HG02970 (cell line): Measurements from ENCODE around the gene ZKSCAN1.

Experiments
- ATAC-seq: cut with Tn5 transposase; IDR thresholded peaks from one replicate; pipeline ENCODE4 v1.9.1; 2021; ENCODE audit warnings: mild to moderate bottlenecking, moderate library complexity, moderate number of reproducible peaks; ENCODE audit not compliant: unreplicated experiment, low FRiP score

Gene ZKSCAN1

DNA sequence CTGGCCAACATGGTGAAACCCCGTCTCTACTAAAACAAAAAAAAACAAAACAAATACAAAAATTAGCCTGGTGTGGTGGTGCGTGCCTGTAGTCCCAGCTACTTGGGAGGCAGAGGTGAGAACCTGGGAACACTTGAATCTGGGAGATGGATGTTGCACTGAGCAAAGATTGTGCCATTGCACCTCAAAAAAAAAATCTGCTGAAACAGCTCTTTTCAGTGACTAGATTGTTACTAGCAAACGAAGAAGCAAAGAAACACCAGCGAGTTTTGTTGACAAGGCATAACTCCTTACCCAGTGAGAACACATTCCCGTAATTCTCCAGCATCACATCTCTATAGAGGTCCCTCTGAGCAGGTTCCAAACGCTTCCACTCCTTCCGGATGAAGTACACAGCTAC, 59.4 kb downstream of the ZKSCAN1 start:
- no peak for ATAC-seq

DNA sequence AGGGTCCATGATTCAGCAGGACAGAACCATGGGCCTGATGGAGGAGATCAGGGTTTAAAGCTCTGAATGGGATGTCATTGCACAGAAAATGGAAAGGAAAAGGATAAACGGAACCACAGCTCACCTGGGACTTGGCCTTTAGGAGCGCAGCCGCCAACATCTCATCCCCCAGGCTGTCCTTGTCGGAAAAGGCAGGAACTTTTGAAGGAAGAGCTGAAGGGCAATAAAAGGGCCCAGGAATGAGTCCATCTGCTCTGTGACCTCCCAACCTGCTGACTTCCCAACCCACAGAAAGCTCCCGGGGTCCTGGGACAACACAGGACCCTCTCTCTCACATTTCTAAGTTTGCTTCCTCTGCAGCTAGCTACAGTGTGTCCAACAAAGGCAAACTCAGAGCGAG, 60.0 kb downstream of the ZKSCAN1 start:
- ATAC-seq: no peak

GRCh38 chr7:100077205-100077604, 61.8 kb downstream of the ZKSCAN1 start:
- ATAC-seq: no peak

DNA sequence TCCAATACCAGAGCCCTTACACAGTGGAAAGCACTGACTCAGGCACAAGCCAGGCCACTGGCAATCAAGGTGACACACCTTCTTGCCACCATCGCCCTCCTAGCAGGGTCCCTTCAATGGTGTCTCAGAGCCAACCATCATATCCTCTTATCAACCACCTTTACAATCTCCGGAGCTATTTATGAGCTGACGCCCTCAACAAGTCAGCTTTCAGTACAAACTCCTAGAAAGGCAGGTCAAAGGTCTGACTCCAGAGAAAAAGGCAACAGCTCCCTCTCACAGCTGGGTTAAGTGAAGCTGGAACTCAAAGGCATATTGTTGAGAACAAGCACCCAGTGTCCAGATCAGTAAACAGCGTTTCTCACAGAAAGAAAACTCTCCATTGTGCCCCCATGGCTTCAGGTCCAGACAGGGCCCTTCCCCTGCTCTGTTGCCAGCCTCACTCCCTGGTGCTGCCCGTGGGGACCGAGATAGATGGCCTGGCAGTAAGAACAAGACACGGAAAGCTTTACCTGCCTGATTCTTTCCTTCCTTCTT, 63.7 kb downstream of the ZKSCAN1 start:
- no peak for ATAC-seq

GRCh38 chr7:100080907-100081534, 65.6 kb downstream of the ZKSCAN1 start:
- no peak for ATAC-seq

DNA sequence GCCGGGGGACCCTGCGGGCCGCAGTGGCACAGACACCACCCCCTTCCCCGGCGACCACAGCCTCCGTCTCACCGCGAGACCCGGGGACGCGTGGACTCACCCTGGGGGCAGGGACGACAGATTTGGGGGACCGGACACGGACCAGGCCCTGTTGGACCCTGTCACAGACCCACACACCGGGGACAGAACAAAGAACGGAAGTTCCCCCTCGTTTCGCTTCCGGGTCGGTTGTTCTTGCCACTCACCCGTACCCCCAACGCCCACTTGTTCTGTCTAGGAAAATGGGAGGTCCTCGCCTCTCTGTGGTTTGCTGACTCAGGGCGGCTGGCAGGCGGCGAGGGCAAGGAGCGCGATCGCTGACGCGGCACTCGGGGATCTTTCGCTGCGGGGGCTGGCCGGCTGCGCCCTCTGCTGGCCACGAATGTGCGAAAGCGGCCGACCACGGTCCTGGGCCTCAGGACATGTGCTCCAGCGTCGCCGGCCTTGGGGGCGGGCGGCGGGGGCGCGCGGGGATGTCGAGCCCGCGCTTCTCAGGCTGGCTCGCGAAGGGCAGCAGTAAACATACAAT, 66.2 kb downstream of the ZKSCAN1 start, which contains the start of gene ZNF3:
Gene ZNF3, minus strand, starts transcription at position 189 of the 568 bp plus-strand sequence. CDS start 4,366 bp downstream, outside the sequence.
- ATAC-seq: peak; percentile 80

DNA sequence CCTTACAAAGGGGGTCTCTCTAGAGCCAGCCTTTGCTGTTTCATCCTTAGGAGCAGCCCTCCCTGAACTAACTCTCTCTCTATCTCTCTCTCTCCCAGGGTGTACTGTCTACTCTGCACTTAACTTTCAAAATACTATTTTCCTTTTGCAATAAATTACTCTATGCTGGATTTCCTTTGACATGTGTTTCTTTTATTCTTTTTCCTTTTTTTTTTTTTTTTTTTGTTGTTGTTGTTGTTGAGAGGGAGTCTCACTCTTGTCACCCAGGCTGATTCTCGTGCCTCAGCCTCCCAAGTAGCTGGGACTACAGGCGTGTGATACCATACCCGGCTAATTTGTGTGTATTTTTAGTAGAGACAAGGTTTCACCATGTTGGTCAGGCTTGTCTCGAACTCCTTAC, 67.6 kb downstream of the ZKSCAN1 start:
- no peak for ATAC-seq

- ATAC-seq: no peak
These were observed 70.1 kb downstream of the ZKSCAN1 start for GRCh38 chr7:100085515-100085914.

DNA sequence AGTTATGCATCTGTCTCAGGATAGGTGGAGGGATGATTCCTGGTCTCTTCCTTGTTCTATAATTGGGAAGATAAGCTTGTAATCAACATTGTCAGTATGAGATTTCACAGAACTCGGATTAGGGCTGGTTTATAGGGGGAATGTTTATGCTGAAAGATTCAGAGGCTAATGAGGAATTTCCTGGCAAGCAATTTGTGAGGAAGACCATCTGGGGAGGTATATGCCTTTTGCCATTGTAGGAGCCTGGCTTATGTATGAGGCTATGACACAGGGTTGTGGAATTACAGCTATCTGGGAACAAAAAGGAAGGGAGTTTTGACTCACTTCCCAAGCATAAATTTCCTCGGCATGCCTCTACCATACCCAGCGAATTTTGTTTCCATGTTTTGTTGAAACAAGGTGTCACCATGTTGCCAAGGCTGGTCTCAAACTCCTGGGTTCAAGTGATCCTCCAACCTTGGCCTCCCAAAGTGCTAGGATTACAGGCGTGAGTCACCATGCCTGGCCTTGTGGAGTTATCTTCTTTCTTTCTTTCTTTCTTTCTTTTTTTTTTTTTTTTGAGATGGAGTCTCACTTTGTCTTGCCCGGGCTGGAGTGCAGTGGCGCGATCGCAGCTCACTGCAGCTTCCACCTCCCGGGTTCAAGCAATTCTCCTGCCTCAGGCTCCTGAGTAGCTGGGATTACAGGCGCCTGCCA, 71.8 kb downstream of the ZKSCAN1 start:
- no peak for ATAC-seq

DNA sequence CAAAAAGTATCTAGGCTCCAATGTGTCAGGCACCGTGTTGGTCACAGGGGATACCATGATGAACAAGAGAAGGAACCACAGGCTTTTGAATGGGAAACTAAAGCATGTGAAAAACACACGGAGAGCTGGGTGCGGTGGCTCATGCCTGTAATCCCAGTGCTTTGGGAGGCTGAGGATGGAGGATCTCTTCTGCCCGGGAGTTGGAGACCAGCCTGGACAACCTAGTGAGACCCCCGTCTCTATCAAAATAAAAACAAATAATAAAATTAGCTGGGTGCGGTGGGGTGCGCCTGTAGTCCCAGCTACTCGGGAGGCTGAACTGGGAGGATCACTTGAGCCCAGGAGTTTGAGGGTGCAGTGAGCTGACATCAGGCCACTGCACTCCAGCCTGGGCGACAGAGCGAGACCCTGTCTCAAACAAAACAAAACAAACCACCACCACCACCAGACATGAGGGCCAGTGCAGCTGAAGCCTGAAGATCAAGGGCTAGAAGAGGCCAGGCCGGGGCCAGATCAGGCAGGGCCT, 72.8 kb downstream of the ZKSCAN1 start:
- ATAC-seq: no peak

DNA sequence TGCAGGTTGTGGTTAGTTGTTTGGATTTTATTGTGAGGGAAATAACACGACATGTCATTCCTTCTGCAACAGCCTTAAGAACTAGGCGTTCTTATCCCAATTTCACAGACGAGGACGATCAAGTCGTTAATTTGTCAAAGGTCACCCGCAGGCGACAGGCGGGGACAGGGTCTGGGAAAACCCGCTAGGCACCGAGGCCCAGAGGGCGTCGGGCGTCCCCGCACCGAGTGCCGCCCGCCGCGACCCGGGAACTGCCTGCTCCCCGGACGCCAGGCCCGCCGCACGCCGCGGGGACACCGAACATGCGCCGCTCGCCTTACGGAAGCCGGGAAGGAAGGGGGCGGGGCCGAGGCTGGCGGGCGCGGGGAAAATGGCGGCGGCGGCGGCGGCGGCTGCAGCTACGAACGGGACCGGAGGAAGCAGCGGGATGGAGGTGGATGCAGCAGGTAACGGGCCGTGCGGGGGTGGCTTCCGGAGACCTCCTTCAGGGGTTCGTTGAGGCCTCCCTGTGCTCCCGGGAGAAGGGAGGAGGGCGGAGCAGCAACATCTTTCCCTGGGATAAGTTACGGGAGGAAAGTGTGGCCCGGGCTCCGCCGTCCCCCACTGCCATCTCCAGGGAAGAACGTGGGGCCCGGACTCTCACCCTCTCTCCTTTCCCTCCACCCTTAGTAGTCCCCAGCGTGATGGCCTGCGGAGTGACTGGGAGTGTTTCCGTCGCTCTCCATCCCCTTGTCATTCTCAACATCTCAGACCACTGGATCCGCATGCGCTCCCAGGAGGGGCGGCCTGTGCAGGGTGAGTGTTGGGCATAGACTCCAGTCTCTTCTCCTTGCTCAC, 73.4 kb downstream of the ZKSCAN1 start, which contains the start of gene COPS6:
Gene COPS6, plus strand, starts transcription at position 349 of the 837 bp plus-strand sequence. Its CDS starts 22 bp downstream, at position 371.
- peak; percentile 47 for ATAC-seq

- no peak for ATAC-seq
These were observed 74.2 kb downstream of the ZKSCAN1 start for GRCh38 chr7:100089458-100090196.

DNA sequence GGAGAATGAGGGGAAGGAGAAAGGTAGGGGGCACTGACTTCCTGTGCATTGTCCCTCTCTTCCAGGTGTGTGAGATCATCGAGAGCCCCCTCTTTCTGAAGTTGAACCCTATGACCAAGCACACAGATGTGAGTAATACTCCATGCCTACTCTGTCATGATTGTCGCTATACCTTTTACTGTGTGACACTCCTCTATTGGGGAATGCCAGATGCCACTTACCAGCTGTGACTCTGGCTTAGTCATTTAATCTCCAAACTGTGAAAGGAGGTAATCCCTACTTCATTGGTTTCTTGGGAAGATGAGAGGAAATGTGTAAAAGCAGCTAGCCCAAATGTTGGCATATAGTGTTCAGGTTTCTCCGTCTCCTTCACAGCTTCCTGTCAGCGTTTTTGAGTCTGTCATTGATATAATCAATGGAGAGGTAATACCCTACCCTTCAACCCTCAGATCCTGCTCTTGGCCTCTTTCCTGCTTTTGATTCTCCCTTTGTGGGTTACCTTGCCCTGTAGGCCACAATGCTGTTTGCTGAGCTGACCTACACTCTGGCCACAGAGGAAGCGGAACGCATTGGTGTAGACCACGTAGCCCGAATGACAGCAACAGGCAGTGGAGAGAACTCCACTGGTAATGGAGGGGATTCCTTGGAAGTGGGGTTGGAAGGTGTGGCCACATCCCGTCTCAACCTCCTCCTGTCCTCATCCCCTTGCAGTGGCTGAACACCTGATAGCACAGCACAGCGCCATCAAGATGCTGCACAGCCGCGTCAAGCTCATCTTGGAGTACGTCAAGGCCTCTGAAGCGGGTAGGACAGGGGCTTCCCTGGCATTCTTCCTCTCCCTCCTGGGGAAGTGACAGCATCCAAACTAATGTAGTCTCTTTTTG, 75.4 kb downstream of the ZKSCAN1 start:
- no peak for ATAC-seq
